ENCODE results near the gene CA6.

CA6 gene

DNA sequence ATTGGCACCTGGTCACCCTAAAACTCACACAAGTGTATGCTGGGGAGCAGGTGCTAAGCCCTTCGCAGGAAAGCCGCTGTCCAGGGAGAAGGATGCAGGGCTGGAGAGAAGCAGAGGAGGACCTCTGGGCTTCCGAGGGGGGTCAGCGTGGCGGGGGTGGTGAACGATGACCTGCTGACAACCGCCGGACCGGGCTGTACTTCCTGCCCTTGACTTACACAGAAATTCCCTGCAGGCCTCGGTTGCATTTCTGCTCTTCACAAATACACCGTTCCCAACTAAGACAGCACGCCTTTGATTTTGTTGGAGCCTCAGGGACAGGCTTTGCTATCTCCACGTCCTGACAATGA lies 42.9 kb downstream of the CA6 start:
- Histone ChIP-seq H3K27ac (ENCODE audit: low read depth, low read length) (no peak overlapping the region), H3K4me3 (ENCODE audit: insufficient read depth, low read length, poor library complexity, severe bottlenecking) (no peak overlapping the region), H3K4me2 (ENCODE audit: low read depth, low read length, poor library complexity, severe bottlenecking) (no peak overlapping the region), H3K9ac (ENCODE audit: low read length) (no peak overlapping the region), H3K79me2 (ENCODE audit: insufficient read depth, low read length) (no peaks in the 10 kb centered on the region), H3K9me2 (replicated peaks; ENCODE audit: insufficient read depth, low read length) (no peaks in the 10 kb centered on the region), H3K9me3 (ENCODE audit: insufficient read depth, low read length) (no peaks in the 10 kb centered on the region), H3K36me3 (ENCODE audit: low read length) (no peaks in the 10 kb centered on the region), H3K27me3 (ENCODE audit: low read length) (no peaks in the 10 kb centered on the region), H4K20me1 (ENCODE audit: low read depth, low read length) (no peaks in the 10 kb centered on the region), H2AFZ (ENCODE audit: low read depth, low read length, severe bottlenecking) (no peak overlapping the region), H3F3A (ENCODE audit: insufficient read depth) (no peaks in the 10 kb centered on the region)
- no peak for TF ChIP-seq EZH2phosphoT487 (conservative IDR thresholded peaks at IDR 0.05; ENCODE audit: low read length)
- TF ChIP-seq CTCF (IDR thresholded peaks at IDR 0.05; ENCODE audit: insufficient read depth, low read length, poor library complexity, severe bottlenecking): no peak

DNA sequence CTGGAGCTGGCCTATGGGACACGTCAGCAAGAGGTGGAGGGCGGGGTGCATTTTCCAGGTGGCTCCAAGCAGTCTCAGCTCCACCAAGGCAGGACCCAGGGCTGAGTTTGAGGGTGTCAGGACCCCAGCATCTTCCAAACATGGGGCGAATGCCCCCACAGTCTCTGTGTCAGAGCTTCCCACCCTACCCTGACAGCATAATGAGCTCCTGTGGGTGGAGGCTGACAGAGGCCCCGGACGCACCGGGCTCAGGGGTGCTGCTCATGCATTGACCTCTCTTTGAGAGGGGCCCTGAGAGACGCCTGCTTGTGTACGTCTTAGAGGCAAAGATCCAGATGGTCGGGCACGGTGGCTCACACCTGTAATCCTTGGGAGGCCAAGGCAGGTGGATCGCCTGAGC lies 43.4 kb downstream of the CA6 start:
- Histone ChIP-seq H3K79me2 (ENCODE audit: insufficient read depth, low read length) (no peaks in the 10 kb centered on the region), H4K20me1 (ENCODE audit: low read depth, low read length) (no peaks in the 10 kb centered on the region), H3K36me3 (ENCODE audit: low read length) (no peaks in the 10 kb centered on the region), H3K9me2 (replicated peaks; ENCODE audit: insufficient read depth, low read length) (no peaks in the 10 kb centered on the region), H3K27ac (ENCODE audit: low read depth, low read length) (no peak overlapping the region), H3K27me3 (ENCODE audit: low read length) (no peaks in the 10 kb centered on the region), H3K4me3 (ENCODE audit: insufficient read depth, low read length, poor library complexity, severe bottlenecking) (no peak overlapping the region), H2AFZ (ENCODE audit: low read depth, low read length, severe bottlenecking) (no peak overlapping the region), H3K9ac (ENCODE audit: low read length) (no peak overlapping the region), H3F3A (ENCODE audit: insufficient read depth) (no peaks in the 10 kb centered on the region), H3K9me3 (ENCODE audit: insufficient read depth, low read length) (no peaks in the 10 kb centered on the region), H3K4me2 (ENCODE audit: low read depth, low read length, poor library complexity, severe bottlenecking) (no peak overlapping the region)
- TF ChIP-seq CTCF (IDR thresholded peaks at IDR 0.05; ENCODE audit: insufficient read depth, low read length, poor library complexity, severe bottlenecking) (no peak), EZH2phosphoT487 (conservative IDR thresholded peaks at IDR 0.05; ENCODE audit: low read length) (no peak)

- H3K4me2 ChIP-seq (ENCODE audit: low read depth, low read length, poor library complexity, severe bottlenecking): no peak overlapping the region
- H3K9me2 ChIP-seq (replicated peaks; ENCODE audit: insufficient read depth, low read length): no peaks in the 10 kb centered on the region
- H3K36me3 ChIP-seq (ENCODE audit: low read length): no peaks in the 10 kb centered on the region
- no peak overlapping the region for H3K27ac ChIP-seq (ENCODE audit: low read depth, low read length)
- H3K27me3 ChIP-seq (ENCODE audit: low read length): no peaks in the 10 kb centered on the region
- TF ChIP-seq CTCF (IDR thresholded peaks at IDR 0.05; ENCODE audit: insufficient read depth, low read length, poor library complexity, severe bottlenecking) (no peak), EZH2phosphoT487 (conservative IDR thresholded peaks at IDR 0.05; ENCODE audit: low read length) (no peak)
- no peak overlapping the region for H3K4me3 ChIP-seq (ENCODE audit: insufficient read depth, low read length, poor library complexity, severe bottlenecking)
- no peaks in the 10 kb centered on the region for H3F3A ChIP-seq (ENCODE audit: insufficient read depth)
- no peaks in the 10 kb centered on the region for H4K20me1 ChIP-seq (ENCODE audit: low read depth, low read length)
- no peak overlapping the region for H3K9ac ChIP-seq (ENCODE audit: low read length)
- no peak overlapping the region for H2AFZ ChIP-seq (ENCODE audit: low read depth, low read length, severe bottlenecking)
- no peaks in the 10 kb centered on the region for H3K79me2 ChIP-seq (ENCODE audit: insufficient read depth, low read length)
- H3K9me3 ChIP-seq (ENCODE audit: insufficient read depth, low read length): no peaks in the 10 kb centered on the region
These were observed 44.2 kb downstream of the CA6 start for GRCh38 chr1:8989821-8990220.
